Endothelial cell of umbilical vein (primary cell): ENCODE results near the gene BUD31. TPM values are rescaled to one million over a fixed set of nuclear protein-coding genes. Genes with fewer than 3 reads are reported as not detected.

Experiments used
- BruUV-seq: library from RNA; stranded (reverse); fragments of 400-500 nt; replicated peaks from 2 replicates; lab custom pipeline; 2021; lab: Mats Ljungman, UMichigan
- CTCF ChIA-PET: fragments of 300-600, 350-600 bp; sonication (Branson Sonifier 250); formaldehyde crosslinking; loops from one replicate; lab custom pipeline; 2021; ENCODE audit warnings: antibody characterized with exemption, inconsistent platforms; lab: Charles Lee
- POLR2A ChIA-PET: fragments of 300-600, 350-600 bp; sonication (Branson Sonifier 250); formaldehyde crosslinking; loops from one replicate; lab custom pipeline; 2021; ENCODE audit warnings: antibody characterized with exemption, inconsistent platforms; lab: Charles Lee
- DNase-seq: peaks from one replicate; pipeline ENCODE4 v3.0.0-alpha.2; 2011; ENCODE audit warnings: low read depth, low spot score
- FAIRE-seq: peaks from 2 replicates; lab custom pipeline; 2011; peaks lifted over from hg19 to GRCh38; lab: Jason Lieb, UNC
- H2AFZ ChIP-seq: 2 replicates; pipeline ENCODE4 v1.6.0; 2012; ENCODE audit warnings: low read depth, low read length, control low read depth, inconsistent platforms
- H3K27ac ChIP-seq: 2 replicates; pipeline ENCODE4 v1.5.1; 2011; ENCODE audit warnings: low read depth, mild to moderate bottlenecking, control low read depth, low read length, moderate library complexity; ENCODE audit not compliant: insufficient read depth
- H3K27me3 ChIP-seq, 2 experiments: 2 replicates each; pipeline versions ENCODE4 v1.6.0 to v1.6.1; 2011; ENCODE audit warnings: low read length in 2 of 2, mixed read lengths in 1 of 2; ENCODE audit not compliant: control insufficient read depth in 2 of 2, insufficient read depth in 2 of 2
- H3K36me3 ChIP-seq, 2 experiments: 2 replicates in 1 of 2; 3 replicates in 1 of 2; pipeline ENCODE4 v1.5.1; 2011; ENCODE audit warnings: low read length in 2 of 2, mild to moderate bottlenecking in 1 of 2, moderate library complexity in 1 of 2; ENCODE audit not compliant: control insufficient read depth in 2 of 2, insufficient read depth in 2 of 2; ENCODE audit errors: extremely low read depth in 1 of 2
- H3K4me1 ChIP-seq: 3 replicates; pipeline ENCODE4 v1.5.1; 2011; ENCODE audit warnings: mild to moderate bottlenecking, low read length; ENCODE audit not compliant: control insufficient read depth, insufficient read depth; ENCODE audit errors: extremely low read depth
- H3K4me2 ChIP-seq: 2 replicates; pipeline ENCODE4 v1.6.1; 2011; ENCODE audit warnings: low read length, control low read depth, mixed read lengths; ENCODE audit not compliant: insufficient read depth
- H3K4me3 ChIP-seq, 3 experiments: fragments of 200-600 bp in 1 of 3; sonication (generic), shearing (Covaris generic) in 1 of 3; replicated peaks in 1 of 3; 2 replicates each; pipeline ENCODE4 v1.5.1; 2011 to 2016; ENCODE audit warnings: control low read depth in 3 of 3, low read length in 3 of 3, mild to moderate bottlenecking in 2 of 3, inconsistent platforms in 1 of 3, low read depth in 1 of 3, moderate library complexity in 1 of 3; ENCODE audit not compliant: insufficient read depth in 1 of 3
- H3K79me2 ChIP-seq: 2 replicates; pipeline ENCODE4 v1.6.0; 2012; ENCODE audit warnings: low read length, inconsistent platforms; ENCODE audit not compliant: control insufficient read depth, insufficient read depth
- H3K9ac ChIP-seq: replicated peaks from 2 replicates; pipeline ENCODE3; 2011; ENCODE audit warnings: low read length, control low read depth; ENCODE audit not compliant: insufficient read depth; ENCODE audit errors: extremely low read depth
- H3K9me1 ChIP-seq: replicated peaks from 3 replicates; pipeline ENCODE4 v1.6.0; 2011; ENCODE audit warnings: mild to moderate bottlenecking, low read length; ENCODE audit not compliant: control insufficient read depth, insufficient read depth; ENCODE audit errors: extremely low read depth
- H3K9me3 ChIP-seq: replicated peaks from 2 replicates; pipeline ENCODE4 v1.5.1; 2012; ENCODE audit warnings: low read length, inconsistent platforms; ENCODE audit not compliant: control insufficient read depth, insufficient read depth
- H4K20me1 ChIP-seq: replicated peaks from 2 replicates; pipeline ENCODE3; 2011; ENCODE audit warnings: mild to moderate bottlenecking, low read length; ENCODE audit not compliant: control insufficient read depth, insufficient read depth; ENCODE audit errors: extremely low read depth
- CTCF ChIP-seq, 2 donors: IDR thresholded peaks; 1 replicate in 1 of 2; 2 replicates in 1 of 2; pipeline ENCODE4 v1.5.1; 2011; ENCODE audit warnings: low read length in 2 of 2, mild to moderate bottlenecking in 2 of 2, moderate library complexity in 2 of 2, control low read depth in 1 of 2, inconsistent platforms in 1 of 2, low read depth in 1 of 2; ENCODE audit not compliant: insufficient read depth in 1 of 2; ENCODE audit errors: extremely low read depth in 1 of 2
- EZH2 ChIP-seq: IDR thresholded peaks from 2 replicates; pipeline ENCODE4 v1.6.1; 2012; ENCODE audit warnings: borderline replicate concordance, low read depth, mild to moderate bottlenecking, moderate library complexity, low read length, inconsistent platforms; ENCODE audit not compliant: severe bottlenecking
- FOS ChIP-seq: IDR thresholded peaks from 2 replicates; pipeline ENCODE4 v1.6.1; 2011; ENCODE audit warnings: mild to moderate bottlenecking, low read length, moderate library complexity, borderline replicate concordance; ENCODE audit not compliant: insufficient read depth
- GATA2 ChIP-seq: IDR thresholded peaks from 2 replicates; pipeline ENCODE4 v1.7.0; 2011; ENCODE audit warnings: low read depth, mild to moderate bottlenecking, moderate library complexity, mixed read lengths, low read length; ENCODE audit not compliant: insufficient read length, insufficient read depth
- JUN ChIP-seq: IDR thresholded peaks from 2 replicates; pipeline ENCODE4 v1.6.1; 2011; ENCODE audit warnings: borderline replicate concordance, low read depth; ENCODE audit not compliant: insufficient read length, insufficient read depth
- MYC ChIP-seq: IDR thresholded peaks from one replicate; pipeline ENCODE4 v1.6.1; 2011; ENCODE audit warnings: mild to moderate bottlenecking, low read depth, low read length
- POLR2A ChIP-seq: IDR thresholded peaks from 2 replicates; pipeline ENCODE4 v1.6.1; 2012; ENCODE audit warnings: low read depth, mild to moderate bottlenecking, control low read depth, low read length
- POLR2AphosphoS5 ChIP-seq: IDR thresholded peaks from 2 replicates; pipeline ENCODE4 v1.6.1; 2012; ENCODE audit warnings: low read depth, mild to moderate bottlenecking, control low read depth, low read length, moderate library complexity; ENCODE audit not compliant: insufficient read depth
- dilution Hi-C: fragments of 300-500 bp; cut with MboI; formaldehyde crosslinking; loops from one replicate; pipeline ENCODE4 v1.15.0; 2019; ENCODE audit warnings: low sequenced_read_pairs; ENCODE audit not compliant: extremely low pct_ligation_motif_present
- intact Hi-C: fragments of 100-400 bp; cut with micrococcal nuclease; formaldehyde crosslinking; loops from one replicate; pipeline ENCODE4 v1.10.0; 2022
- polyA plus RNA-seq, 4 experiments: library from polyadenylated mRNA; depleted of rRNA in 3 of 4; stranded (reverse) in 3 of 4; unstranded in 1 of 4; fragments of >200 nt; gene quantifications; 2 replicates each; pipeline versions ENCODE4 v1.2.1 to v1.2.3, GENCODE V29; 2011 to 2012; ENCODE audit warnings: missing spikeins in 1 of 4
- total RNA-seq: library from RNA; stranded (reverse); gene quantifications from 2 replicates; pipeline ENCODE4 v1.2.3, GENCODE V29; 2021
- TF ChIP-seq, protein P1 (sequence below): IDR thresholded peaks from 2 replicates; pipeline ENCODE4 v1.6.1; 2011; ENCODE audit not compliant: insufficient read depth, insufficient read length

The BUD31 gene
- total and polyA plus RNA-seq, 2 donors (not counting 3 experiments of a cell fraction or from before 2014, with no cell fraction given) = 67.8 to 122 TPM

- ChIA-PET CTCF (interaction anchor here (1.3 to 2.1 kb wide), 3 partner anchors 9 to 34 kb away, joined by 4 to 9 read pairs (median 6); partner anchors contain the start of genes BUD31 and PDAP1), POLR2A (interaction anchor here (0.7 to 1.1 kb wide), 3 partner anchors 29 to 1122 kb away, joined by 4 to 5 read pairs (median 5); partner anchors contain the start of genes BUD31 and PDAP1)
- FAIRE-seq (peak; percentile 84), DNase-seq (peak; percentile 72)
- no peaks in the 10 kb centered on the region for H3K9me1 ChIP-seq
- H3K79me2 ChIP-seq = peaks cover 25% of the 10 kb centered on the region
- no peaks in the 10 kb centered on the region for H3K27me3 ChIP-seq
- H3K27ac ChIP-seq = peak overlapping the region; percentile 76
- H3K4me1 ChIP-seq = peaks cover 25% of the 10 kb centered on the region
- H3K9me3 ChIP-seq = no peaks in the 10 kb centered on the region
- H4K20me1 ChIP-seq = no peaks in the 10 kb centered on the region
- TF ChIP-seq, protein P1, sequence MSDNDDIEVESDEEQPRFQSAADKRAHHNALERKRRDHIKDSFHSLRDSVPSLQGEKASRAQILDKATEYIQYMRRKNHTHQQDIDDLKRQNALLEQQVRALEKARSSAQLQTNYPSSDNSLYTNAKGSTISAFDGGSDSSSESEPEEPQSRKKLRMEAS = no peak
- TF ChIP-seq MYC (no peak), GATA2 (no peak), FOS (peak; percentile 44), JUN (no peak), POLR2A (peak; percentile 57), POLR2AphosphoS5 (peak; percentile 87), CTCF (IDR thresholded peaks at IDR 0.05; ENCODE audit: extremely low read depth in 1 of 2, insufficient read depth in 1 of 2, low read depth in 1 of 2, low read length in 2 of 2) (no peak), EZH2 (no peak)
- no TSS peak for BruUV-seq
- H3K9ac ChIP-seq = peak overlapping the region; percentile 71
- dilution Hi-C loops (no loop called here), intact Hi-C loops (loop anchor here (1.0 kb wide), 1 partner anchor 33 kb away; the partner anchor contains the start of genes BUD31 and PDAP1)
- H2AFZ ChIP-seq = no peak overlapping the region
- H3K36me3 ChIP-seq = peaks cover 3 to 9% of the 10 kb centered on the region in 2 experiments
- no peak overlapping the region for H3K4me2 ChIP-seq
- peak overlapping the region; percentile 56 to 95 (median 77) for H3K4me3 ChIP-seq
Observed at GRCh38 chr7:99375070-99375807, 33.5 kb upstream of the BUD31 start.
